H9 (cell line): ENCODE data around the gene IFI27. TPM values are rescaled to one million over a fixed set of nuclear protein-coding genes. Genes with fewer than 3 reads are reported as not detected.

Experiments
- DNase-seq: peaks from one replicate; pipeline ENCODE4 v3.0.0-alpha.2; 2017
- H2AFZ ChIP-seq: one replicate; pipeline ENCODE4 v1.6.1; 2013; ENCODE audit warnings: mild to moderate bottlenecking, low read length, control low read depth, moderate library complexity
- H2AK5ac ChIP-seq: 2 replicates; pipeline ENCODE4 v1.6.1; 2013; ENCODE audit warnings: low read length, control low read depth, mixed read lengths; ENCODE audit not compliant: insufficient read length
- H2BK120ac ChIP-seq: one replicate; pipeline ENCODE4 v1.6.1; 2013; ENCODE audit warnings: low read depth, mild to moderate bottlenecking, low read length, control low read depth, inconsistent platforms; ENCODE audit not compliant: poor library complexity, severe bottlenecking
- H2BK12ac ChIP-seq: 2 replicates; pipeline ENCODE4 v1.6.1; 2013; ENCODE audit warnings: low read length, control low read depth, mixed read lengths, low read depth; ENCODE audit not compliant: insufficient read length
- H2BK15ac ChIP-seq: 2 replicates; pipeline ENCODE4 v1.6.1; 2013; ENCODE audit warnings: low read depth, low read length, control low read depth
- H2BK20ac ChIP-seq: one replicate; pipeline ENCODE4 v1.6.1; 2013; ENCODE audit warnings: low read depth, mild to moderate bottlenecking, low read length, control low read depth, inconsistent platforms; ENCODE audit not compliant: poor library complexity, severe bottlenecking
- H2BK5ac ChIP-seq: 2 replicates; pipeline ENCODE4 v1.6.1; 2013; ENCODE audit warnings: low read length, control low read depth, mixed read lengths; ENCODE audit not compliant: insufficient read length
- H3K14ac ChIP-seq: 2 replicates; pipeline ENCODE4 v1.6.1; 2013; ENCODE audit warnings: low read length, control low read depth; ENCODE audit not compliant: insufficient read depth
- H3K18ac ChIP-seq: 2 replicates; pipeline ENCODE4 v1.6.1; 2013; ENCODE audit warnings: low read depth, mild to moderate bottlenecking, mixed read lengths, low read length, control low read depth; ENCODE audit not compliant: insufficient read length
- H3K23ac ChIP-seq: 2 replicates; pipeline ENCODE4 v1.6.1; 2013; ENCODE audit warnings: low read length, control low read depth, mixed read lengths, low read depth; ENCODE audit not compliant: insufficient read length
- H3K23me2 ChIP-seq: 2 replicates; pipeline ENCODE4 v1.6.1; 2013; ENCODE audit warnings: low read depth, mild to moderate bottlenecking, mixed read lengths, low read length, control low read depth; ENCODE audit not compliant: insufficient read length, poor library complexity, severe bottlenecking
- H3K27ac ChIP-seq: 2 replicates; pipeline ENCODE4 v1.5.1; 2013; ENCODE audit warnings: low read length, control low read depth, mixed read lengths, low read depth; ENCODE audit not compliant: insufficient read length
- H3K27me3 ChIP-seq: 2 replicates; pipeline ENCODE4 v1.6.1; 2013; ENCODE audit warnings: low read length, control low read depth, inconsistent platforms; ENCODE audit not compliant: insufficient read depth
- H3K4ac ChIP-seq: 2 replicates; pipeline ENCODE4 v1.6.1; 2013; ENCODE audit warnings: low read depth, mild to moderate bottlenecking, control low read depth, inconsistent platforms, low read length, moderate library complexity
- H3K4me1 ChIP-seq: 2 replicates; pipeline ENCODE4 v1.6.1; 2013; ENCODE audit warnings: low read length, control low read depth, inconsistent platforms; ENCODE audit not compliant: insufficient read depth
- H3K4me2 ChIP-seq: 2 replicates; pipeline ENCODE4 v1.6.1; 2013; ENCODE audit warnings: low read length, control low read depth, mixed read lengths; ENCODE audit not compliant: insufficient read length, insufficient read depth
- H3K56ac ChIP-seq: 2 replicates; pipeline ENCODE4 v1.6.1; 2013; ENCODE audit warnings: low read depth, mild to moderate bottlenecking, mixed read lengths, low read length, control low read depth; ENCODE audit not compliant: insufficient read length
- H3K79me1 ChIP-seq: 2 replicates; pipeline ENCODE4 v1.6.1; 2013; ENCODE audit warnings: low read depth, mild to moderate bottlenecking, moderate library complexity, low read length, control low read depth, inconsistent platforms; ENCODE audit not compliant: insufficient read depth, poor library complexity, severe bottlenecking
- H3K79me2 ChIP-seq: 2 replicates; pipeline ENCODE4 v1.6.1; 2013; ENCODE audit warnings: low read length, control low read depth, inconsistent platforms; ENCODE audit not compliant: insufficient read depth
- H3K9ac ChIP-seq: 2 replicates; pipeline ENCODE4 v1.6.1; 2013; ENCODE audit warnings: low read length, control low read depth, mixed read lengths; ENCODE audit not compliant: insufficient read length; ENCODE audit errors: extremely low read depth
- H3K9me3 ChIP-seq: one replicate; pipeline ENCODE4 v1.6.1; 2013; ENCODE audit warnings: low read depth, low read length, inconsistent platforms; ENCODE audit not compliant: control insufficient read depth
- H3T11ph ChIP-seq: one replicate; pipeline ENCODE4 v1.6.1; 2013; ENCODE audit warnings: mild to moderate bottlenecking, low read length, control low read depth, inconsistent platforms
- H4K20me1 ChIP-seq: one replicate; pipeline ENCODE4 v1.6.1; 2013; ENCODE audit not compliant: control insufficient read depth, insufficient read length, insufficient read depth
- H4K5ac ChIP-seq: 2 replicates; pipeline ENCODE4 v1.6.1; 2013; ENCODE audit warnings: low read depth, mild to moderate bottlenecking, mixed read lengths, low read length, control low read depth; ENCODE audit not compliant: insufficient read length
- H4K8ac ChIP-seq: replicated peaks from 2 replicates; pipeline ENCODE4 v1.6.1; 2013; ENCODE audit warnings: low read length, control low read depth, mixed read lengths, low read depth; ENCODE audit not compliant: insufficient read length
- H4K91ac ChIP-seq: 2 replicates; pipeline ENCODE4 v1.6.1; 2013; ENCODE audit warnings: low read depth, mild to moderate bottlenecking, moderate library complexity, mixed read lengths, low read length, control low read depth; ENCODE audit not compliant: insufficient read length
- H3K27ac Mint-ChIP-seq, 3 experiments: 2 replicates in 2 of 3; 3 replicates in 1 of 3; pipeline ENCODE4 v1.8.0; 2020 to 2021; ENCODE audit warnings: mixed read lengths in 3 of 3, mild to moderate bottlenecking in 1 of 3, moderate library complexity in 1 of 3
- H3K27me3 Mint-ChIP-seq: 2 replicates; pipeline ENCODE4 v1.8.0; 2021; ENCODE audit warnings: low read depth, mild to moderate bottlenecking, moderate library complexity, mixed read lengths
- H3K36me3 Mint-ChIP-seq, 3 experiments: 2 replicates in 2 of 3; 3 replicates in 1 of 3; pipeline ENCODE4 v1.8.0; 2020 to 2021; ENCODE audit warnings: low read depth in 3 of 3, mixed read lengths in 3 of 3; ENCODE audit not compliant: insufficient read depth in 1 of 3
- H3K4me1 Mint-ChIP-seq, 2 experiments: 2 replicates each; pipeline ENCODE4 v1.8.0; 2020; ENCODE audit warnings: mixed read lengths in 2 of 2
- H3K4me3 Mint-ChIP-seq, 2 experiments: 2 replicates in 1 of 2; 3 replicates in 1 of 2; pipeline ENCODE4 v1.8.0; 2020 to 2021; ENCODE audit warnings: mild to moderate bottlenecking in 2 of 2, mixed read lengths in 2 of 2, moderate library complexity in 1 of 2
- H3K9me3 Mint-ChIP-seq, 2 experiments: 2 replicates in 1 of 2; 3 replicates in 1 of 2; pipeline ENCODE4 v1.8.0; 2020; ENCODE audit warnings: mild to moderate bottlenecking in 2 of 2, mixed read lengths in 2 of 2, moderate library complexity in 1 of 2
- CTCF ChIP-seq: fragments of 200-600 bp; sonication (generic); conservative IDR thresholded peaks from 3 replicates; pipeline ENCODE4 v1.8.0; 2021; ENCODE audit warnings: antibody characterized with exemption, mild to moderate bottlenecking
- WGBS: extraction: QIAGEN DNeasy Blood & Tissue Kit; methylation state at CpG from one replicate; pipeline ENCODE4 v1.1.7; 2013; ENCODE audit warnings: missing lambda C conversion rate, low lambda C conversion rate, mixed read lengths; ENCODE audit not compliant: insufficient read length; ENCODE audit errors: extremely low coverage; 5-methylcytosine and 5-hydroxymethylcytosine counted together
- total RNA-seq: library from RNA; stranded (reverse); gene quantifications from 2 replicates; pipeline ENCODE4 v1.2.1, GENCODE V29; 2021

IFI27 gene
- total RNA-seq, 1 experiment from 2014 or later = 1.7 TPM

GRCh38 chr14:94135476-94135875 is 24.9 kb downstream of the IFI27 start:
- Histone ChIP-seq H3K23me2 (no peaks in the 10 kb centered on the region), H3K14ac (no peak overlapping the region), H3K56ac (no peak overlapping the region), H2AFZ (no peak overlapping the region), H3K9ac (no peak overlapping the region), H3K4me2 (no peak overlapping the region), H2BK15ac (no peak overlapping the region), H3K18ac (no peak overlapping the region), H2BK20ac (no peak overlapping the region), H3K79me2 (no peaks in the 10 kb centered on the region), H3K79me1 (no peaks in the 10 kb centered on the region), H4K20me1 (no peaks in the 10 kb centered on the region), H3K27me3 (no peaks in the 10 kb centered on the region), H2BK5ac (no peak overlapping the region), H2AK5ac (no peak overlapping the region), H4K5ac (no peak overlapping the region), H3K4ac (no peak overlapping the region), H3K9me3 (no peaks in the 10 kb centered on the region), H3K4me1 (peaks cover 4% of the 10 kb centered on the region; the same call in 1 of the 2 replicates), H3K27ac (no peak overlapping the region), H4K8ac (no peak overlapping the region), H2BK120ac (no peak overlapping the region), H3K23ac (no peak overlapping the region), H2BK12ac (no peak overlapping the region), H4K91ac (no peak overlapping the region), H3T11ph (no peak overlapping the region)
- Mint-ChIP-seq H3K4me1 (peaks cover 16 to 19% of the 10 kb centered on the region in 2 experiments), H3K27ac (no peak overlapping the region), H3K9me3 (peaks cover 14 to 15% of the 10 kb centered on the region in 2 experiments), H3K27me3 (peaks cover 12% of the 10 kb centered on the region), H3K36me3 (peaks cover 0 to 18% (median 6%) of the 10 kb centered on the region in 3 experiments; a peak in 4 of 7 replicates), H3K4me3 (no peak overlapping the region)
- DNase-seq = no peak
- WGBS = no CpG with 5 or more reads among the region's 4 CpGs
- TF ChIP-seq CTCF = no peak
